Amniotic stem cell (primary cell): ENCODE measurements around the gene SFMBT2.
"Not testable (repeated sequence)": the region's sequence is repeated elsewhere in the genome, so short reads cannot be mapped to it uniquely, and the experiment has no call there.

Source experiments
- DNase-seq: peaks from one replicate; lab custom pipeline; 2025; lab: John Stamatoyannopoulos, UW

SFMBT2 gene

DNA sequence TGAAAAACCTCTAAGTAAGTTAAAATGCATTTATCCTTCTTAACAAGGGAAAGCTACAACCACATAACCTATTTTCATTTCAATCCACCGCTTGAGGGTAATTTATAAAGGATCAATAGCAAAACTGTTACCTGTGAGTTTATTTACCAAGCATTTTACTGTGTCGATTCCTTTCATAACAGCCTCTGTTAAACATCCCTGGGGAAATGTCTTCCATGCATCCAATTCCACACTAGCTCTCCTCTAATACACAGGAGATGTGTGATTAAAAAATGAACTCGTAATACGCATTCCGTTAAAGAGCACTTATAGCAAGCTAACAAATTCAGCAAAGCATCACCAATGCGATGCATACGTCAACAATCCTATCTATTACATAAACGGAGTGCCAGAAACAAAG, 185.7 kb downstream of the SFMBT2 start:
- no peak for DNase-seq

DNA sequence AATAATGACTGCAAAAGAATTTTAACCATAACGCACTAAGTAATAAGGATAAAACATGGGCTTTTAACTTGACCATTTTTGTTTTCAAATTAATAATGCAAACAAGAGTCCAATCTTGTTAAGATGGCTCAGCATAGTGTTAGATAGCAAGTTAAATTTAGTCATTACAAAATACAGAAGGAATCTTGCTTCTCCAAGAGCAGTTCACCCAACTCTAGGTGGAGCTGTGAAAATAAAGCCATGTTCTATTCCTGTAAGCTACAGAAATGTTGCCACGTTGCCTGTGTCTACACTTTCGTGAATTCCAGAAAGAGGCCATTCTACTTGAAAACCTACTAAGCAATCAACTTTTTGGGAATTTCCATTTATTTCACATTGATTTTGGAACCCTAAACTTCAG, 191.9 kb downstream of the SFMBT2 start:
- no peak for DNase-seq

DNA sequence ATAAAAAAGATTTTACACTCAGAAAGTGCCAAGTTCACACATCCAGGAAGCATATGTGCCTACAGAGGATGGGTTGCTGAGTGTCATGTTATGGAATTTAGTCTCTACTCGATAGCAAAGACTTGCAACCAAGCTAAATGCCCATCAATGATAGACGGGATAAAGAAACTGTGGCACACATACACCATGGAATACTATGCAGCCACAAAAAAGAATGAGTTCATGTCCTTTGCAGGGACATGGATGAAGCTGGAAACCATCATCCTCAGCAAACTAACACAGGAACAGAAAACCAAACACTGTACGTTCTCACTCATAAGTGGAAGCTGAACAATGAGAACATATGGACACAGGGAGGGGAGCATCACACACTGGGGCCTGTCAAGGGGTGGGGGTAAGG, 198.1 kb downstream of the SFMBT2 start:
- DNase-seq, result not testable (repeated sequence)

DNA sequence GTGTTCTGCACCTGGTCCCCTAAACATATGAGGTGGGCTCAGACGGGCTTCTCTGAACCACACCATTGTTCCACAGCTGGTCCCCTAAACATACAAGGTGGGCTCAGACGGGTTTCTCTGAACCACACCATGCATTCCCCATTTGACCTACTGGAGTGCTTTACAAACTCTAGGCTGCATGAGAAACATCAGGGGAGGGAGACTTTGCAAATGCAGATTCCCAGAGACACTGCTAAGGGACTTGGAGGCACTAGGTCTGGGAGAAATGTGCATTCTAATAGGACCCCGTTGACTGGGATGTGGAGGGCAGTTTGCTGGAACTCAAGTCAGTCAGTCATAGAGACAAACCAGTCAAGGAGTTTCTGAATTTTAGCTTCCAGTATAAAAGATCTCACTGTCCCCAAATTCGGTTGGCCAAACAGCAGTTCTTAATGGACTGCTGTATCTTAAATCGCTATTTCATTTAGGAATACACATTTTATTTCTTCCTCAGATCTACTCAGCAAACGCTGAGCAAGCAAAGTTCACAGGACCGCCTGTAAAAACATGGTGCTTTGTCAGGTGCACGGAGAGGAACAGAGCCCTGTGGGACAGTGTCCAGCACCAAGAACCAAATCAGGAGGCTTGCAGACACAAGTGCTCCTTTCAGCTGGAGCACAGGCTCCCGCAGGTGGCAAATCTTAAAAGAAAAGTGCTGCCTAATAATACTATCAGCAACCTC, 198.8 kb downstream of the SFMBT2 start:
- DNase-seq, result no peak

DNA sequence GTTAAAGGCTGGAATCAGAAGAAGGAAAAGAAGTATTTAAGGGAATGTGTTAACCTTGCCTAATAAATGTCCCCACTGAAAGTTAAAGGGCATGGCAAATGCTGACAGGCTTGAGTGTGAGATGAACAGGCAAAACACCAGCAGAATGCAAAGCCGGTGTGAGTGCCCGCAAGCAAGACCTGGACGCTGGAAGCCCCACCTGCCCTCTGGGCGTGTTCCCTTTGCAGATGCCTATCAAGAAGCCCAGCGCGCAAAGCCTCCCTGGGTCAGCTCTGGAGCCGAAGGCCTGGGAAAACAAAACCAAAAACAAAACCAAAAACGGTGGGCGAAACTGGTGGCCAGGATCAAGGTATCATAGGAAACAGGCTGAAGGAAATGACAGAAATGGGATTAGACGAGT, 200.3 kb downstream of the SFMBT2 start:
- DNase-seq, result no peak

DNA sequence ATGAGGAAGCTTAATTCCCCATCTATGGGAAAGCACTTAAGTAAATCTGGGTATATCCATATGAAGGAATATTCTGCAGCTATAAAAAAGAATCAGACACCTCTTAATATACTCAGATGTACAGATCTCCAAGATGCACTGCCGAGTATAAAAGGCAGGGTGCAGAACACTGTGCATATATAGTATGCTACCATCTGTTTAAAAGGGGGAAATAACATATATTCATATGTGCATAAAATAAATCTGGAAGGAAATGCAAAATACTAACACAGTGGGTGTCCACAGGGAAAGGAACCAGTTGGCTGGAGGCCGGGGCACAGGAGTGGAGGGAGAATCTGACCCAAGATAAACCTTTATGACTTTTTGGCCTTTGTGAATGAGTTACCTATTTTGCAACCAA, 201.4 kb downstream of the SFMBT2 start:
- DNase-seq, result no peak

DNA sequence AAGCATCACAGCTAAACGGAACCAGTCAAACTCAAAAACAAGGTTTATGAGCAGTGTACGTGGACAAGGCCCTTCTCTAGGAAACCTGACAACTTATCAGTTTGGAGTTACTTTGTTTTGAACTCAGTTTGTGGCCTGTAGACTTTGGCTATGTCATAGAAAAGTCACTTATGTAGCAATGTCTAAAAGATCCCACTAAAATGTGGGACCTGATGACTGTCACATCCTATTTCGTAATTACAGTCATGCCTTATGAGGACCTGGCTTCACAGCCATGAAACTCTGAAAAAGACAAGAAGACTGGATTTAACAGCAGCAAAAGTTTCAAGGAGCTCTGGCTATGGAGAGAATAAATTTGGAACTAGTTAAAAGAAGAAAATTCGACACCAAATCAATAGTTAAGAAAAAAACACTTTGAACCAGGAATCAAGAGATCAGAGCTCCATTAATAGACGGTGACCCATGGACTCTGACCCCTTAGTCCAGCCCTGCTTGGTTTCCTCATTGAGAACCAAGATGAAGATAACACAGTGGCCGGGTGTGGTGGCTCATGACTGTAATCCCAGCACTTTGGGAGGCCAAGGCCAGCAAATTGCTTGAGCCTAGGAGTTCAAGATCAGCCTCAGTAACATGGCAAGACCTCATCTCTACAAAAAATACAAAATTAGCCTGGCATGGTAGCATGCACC, 204.3 kb downstream of the SFMBT2 start:
- DNase-seq, result no peak

DNA sequence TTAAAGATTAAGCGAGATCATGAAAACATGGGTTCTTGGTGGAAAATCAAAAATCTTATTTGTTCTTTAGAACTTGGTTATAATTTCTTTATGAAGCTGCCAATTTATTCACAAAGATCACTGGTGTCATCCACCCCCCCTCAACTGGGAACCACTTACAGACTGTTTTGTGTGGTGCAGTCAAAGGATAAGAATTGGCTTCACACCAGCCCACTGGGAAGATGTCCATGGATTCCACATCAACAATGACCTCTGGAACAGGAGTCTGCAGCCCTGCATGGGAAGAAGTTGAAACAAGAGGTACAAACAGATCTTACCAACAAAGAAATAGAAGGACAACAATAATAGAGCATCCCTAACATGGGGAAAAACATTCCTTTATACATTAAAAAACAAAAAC, 205.2 kb downstream of the SFMBT2 start:
- DNase-seq, result no peak

DNA sequence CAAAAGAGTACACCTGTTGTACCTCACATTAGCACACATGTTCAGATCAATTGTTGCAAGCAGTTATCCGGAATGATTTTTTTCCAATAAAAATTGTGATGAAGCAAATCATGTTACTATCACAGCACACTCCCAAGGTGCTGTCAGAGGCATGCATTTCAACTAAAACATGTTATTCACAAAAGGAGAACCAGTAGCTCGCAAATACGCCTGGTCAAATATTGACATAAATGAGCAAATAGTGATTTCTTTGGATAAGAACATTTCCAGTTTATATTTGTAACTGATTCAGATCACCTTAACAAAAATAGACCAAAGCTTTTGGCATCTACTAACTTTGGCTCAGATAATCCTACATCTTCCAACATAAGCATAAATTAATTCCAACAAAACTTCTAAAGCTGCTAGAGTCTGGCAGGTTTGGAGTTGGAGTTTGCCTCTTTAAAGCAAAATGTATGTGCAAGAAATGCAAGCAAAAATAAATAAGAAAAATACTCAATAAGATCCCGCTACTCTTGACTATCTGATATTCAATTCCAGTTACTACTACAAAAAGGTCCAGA, 208.0 kb downstream of the SFMBT2 start:
- DNase-seq, result no peak

DNA sequence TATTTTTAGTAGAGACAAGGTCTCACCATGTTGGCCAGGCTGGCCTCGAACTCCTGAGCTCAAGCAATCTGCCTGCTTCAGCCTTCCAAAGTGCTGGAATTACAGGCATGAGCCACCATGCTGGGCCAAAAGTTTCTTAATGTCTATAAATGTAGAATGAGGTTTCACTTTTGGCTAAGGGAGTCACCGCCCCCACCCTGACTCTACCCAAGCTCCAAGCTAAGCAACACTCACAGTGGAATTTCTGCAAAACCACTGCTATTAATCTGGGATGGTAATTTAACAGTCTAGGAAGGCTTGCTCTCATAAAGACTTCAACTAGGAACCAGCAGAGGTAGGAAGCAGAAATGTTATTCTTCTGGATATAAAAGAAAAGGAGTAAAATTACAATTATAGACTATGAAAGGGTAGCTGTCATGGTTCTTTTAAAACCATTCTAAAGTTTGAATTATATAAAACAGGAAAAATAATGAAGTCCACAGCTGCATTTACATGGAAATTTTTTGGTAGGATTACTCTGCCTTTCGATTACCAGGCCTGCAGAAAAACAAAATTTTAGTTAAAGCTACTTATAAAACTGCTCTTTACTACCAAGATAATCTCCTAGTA, 211.6 kb downstream of the SFMBT2 start:
- no peak for DNase-seq

DNA sequence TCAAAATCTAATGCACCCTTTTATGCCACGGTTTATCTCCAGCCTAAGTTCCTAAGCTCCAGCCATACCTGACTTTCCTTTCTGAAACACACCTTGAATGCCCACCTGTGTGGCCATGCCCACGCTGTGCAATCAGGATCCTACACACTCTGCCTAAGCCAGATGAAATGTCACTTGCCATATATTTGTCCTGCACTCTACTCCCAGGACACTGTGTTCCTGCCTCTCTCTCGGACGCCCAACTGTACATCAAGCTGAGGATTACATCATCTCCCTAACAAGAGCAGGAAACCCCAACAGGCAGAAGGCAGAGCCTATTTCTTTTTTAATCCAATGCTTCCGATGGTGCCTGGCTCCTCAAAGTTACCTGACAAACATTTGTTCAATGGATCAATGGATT, 214.6 kb downstream of the SFMBT2 start:
- no peak for DNase-seq

DNA sequence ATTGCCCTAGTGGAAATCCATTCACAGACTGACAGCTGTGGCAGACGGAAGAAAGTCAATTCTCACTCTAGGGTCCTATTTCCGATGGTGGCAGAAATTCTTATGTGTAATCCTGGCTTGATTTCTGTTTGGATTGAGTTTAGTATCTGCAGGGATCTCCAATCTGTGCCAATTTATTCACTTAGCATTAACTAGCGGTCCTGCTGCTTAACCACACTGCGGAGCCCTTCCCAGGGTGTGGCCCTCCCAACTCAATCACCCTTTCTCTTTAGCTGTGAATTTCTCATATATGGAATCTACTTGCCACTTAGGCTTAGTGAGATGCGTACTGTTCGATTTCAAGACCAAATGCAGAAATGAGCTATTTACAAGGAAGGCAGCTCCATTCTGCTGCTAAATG, 215.7 kb downstream of the SFMBT2 start:
- no peak for DNase-seq

DNA sequence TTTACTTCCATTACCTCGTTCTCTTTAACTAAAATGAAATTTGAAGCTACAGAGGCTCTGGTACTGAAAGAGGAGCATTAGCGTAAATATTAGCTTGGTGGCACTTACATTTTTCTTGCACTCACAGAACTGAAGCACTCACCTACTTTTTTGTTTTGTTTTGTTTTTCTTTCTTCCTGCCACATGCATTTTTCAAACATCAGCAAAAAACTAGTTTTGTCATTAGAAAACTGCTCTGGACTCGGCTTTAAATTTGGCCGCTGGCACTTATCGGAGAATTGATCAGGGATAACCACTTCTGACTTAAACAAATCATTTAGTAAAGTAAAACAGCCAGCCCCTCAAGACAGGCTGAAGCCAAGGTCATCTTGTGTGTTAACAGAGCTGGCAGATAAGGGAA, 216.3 kb downstream of the SFMBT2 start:
- no peak for DNase-seq

DNA sequence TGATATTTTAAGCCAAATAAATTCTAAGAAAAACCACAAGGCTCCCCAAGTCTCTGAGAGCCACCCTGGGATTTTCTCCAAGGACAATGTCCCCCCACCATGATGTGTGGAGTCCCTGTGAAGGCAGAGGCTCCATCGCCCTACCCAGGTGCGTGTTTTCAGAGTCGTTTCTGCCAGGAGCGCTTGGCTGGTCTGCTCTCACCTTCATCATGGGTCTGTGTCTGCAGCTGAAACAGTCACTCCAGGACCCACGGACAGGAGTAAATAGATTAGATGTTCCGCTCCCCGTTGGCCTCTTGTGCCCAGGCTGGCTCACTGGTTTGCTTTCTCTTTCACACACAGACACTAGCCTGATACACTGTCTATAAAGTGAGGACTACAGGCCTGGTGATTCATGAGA, 217.5 kb downstream of the SFMBT2 start:
- DNase-seq, result no peak

DNA sequence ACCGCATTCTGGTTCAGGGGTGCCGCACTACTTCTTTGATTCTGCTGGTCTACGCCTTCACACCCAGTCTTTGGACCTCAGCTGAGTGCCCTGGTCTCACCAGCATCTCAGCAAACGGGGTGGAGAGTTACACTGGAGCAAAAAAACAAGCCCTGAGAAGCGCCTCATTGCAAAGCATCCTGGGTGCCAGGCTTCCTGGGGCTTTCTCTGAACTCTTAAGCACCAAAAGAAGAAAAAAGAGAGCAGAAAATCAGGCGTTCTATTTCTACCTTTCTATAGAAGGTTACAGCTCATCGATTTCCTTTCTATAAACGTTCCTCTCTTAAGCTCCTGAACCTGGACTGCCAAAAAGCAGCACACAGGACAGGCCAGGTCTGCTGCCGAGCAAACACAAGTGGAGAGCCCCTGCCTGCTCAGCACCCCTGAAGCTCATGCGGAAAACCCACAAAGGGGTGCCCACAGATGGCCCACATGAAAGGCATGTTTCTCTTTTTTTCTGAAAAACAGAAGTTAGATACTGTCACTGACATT, 217.9 kb downstream of the SFMBT2 start:
- no peak for DNase-seq

DNA sequence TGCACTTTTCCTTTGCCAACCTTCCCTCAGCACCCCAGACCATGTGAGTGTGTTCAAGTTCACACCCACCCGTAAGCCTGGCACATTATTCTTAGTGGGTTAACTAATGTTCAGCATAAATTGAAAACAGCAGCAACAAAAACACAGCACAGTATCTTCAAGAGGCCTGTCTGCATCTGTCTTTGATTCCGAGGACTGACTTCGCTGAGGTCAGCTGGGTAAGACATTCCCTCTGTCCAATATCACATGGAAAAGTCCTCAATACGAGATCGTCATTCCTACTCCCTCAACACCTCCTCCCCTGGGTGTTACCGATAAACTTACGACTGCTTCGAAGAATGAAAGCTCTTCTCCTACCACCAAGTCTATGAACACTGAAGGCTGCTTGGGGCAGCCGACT, 218.8 kb downstream of the SFMBT2 start:
- DNase-seq, result no peak

DNA sequence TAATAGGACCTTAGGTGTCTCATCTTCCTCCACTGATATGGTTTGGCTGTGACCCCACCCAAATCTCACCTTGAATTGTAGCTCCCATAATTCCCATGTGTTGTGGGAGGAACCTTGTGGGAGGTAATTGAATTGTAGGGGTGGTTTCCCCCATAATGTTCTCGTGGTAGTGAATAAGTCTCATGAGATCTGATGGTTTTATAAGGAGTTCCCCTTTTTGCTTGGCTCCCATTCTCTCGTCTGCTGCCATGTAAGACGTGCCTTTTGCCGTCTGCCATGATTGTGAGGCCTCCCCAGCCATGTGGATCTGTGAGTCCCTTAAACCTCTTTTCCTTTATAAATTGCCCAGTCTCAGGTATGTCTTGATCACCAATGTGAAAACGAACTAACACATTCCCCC, 220.1 kb downstream of the SFMBT2 start:
- DNase-seq, result not testable (repeated sequence)

DNA sequence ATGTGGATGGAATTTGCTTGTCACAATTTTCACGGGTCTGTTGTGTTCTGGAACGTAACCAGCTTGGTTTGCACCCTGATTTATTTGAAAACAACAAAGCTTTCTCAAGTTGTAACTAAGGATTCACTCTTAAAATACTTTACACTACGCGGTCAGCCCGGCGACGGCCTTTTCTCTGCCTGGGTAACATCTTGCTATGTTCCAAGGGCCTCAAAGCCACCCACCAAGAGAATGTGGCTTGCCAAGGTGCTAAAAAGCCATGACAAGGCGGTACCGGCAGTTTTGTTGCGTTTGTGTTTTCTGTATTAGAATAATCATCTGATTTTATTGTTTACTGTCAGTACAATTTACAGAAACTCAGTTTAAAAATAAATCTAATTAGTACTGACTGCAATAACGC, 220.9 kb downstream of the SFMBT2 start:
- no peak for DNase-seq

DNA sequence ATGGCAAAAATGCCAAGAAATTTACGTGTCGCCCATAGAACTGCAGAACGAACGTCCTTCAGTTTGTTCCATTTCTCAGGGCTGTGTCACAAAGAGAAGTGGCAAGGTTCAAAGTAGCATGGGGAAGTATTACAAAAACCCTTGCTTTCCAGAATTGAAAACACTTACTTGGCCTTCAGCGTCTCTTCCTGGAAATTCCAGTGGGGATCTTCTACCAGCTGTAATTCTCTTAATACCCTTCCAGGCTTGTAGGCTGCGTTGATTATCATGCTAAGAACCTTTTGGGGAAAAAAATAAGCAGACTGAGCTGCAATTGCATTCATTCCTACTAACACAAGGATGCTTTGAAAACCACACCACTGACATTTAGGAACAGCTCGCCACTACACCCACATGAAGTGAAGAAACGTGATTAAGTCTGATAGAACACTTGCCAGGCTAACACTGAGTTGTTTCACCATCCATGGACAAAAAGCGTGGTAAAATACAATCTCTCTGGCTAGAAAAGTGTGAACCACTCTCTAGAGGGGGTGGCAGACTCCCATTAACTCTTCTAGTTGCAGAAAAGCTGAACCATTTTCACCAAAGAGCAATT, 222.3 kb downstream of the SFMBT2 start:
- DNase-seq, result no peak

DNA sequence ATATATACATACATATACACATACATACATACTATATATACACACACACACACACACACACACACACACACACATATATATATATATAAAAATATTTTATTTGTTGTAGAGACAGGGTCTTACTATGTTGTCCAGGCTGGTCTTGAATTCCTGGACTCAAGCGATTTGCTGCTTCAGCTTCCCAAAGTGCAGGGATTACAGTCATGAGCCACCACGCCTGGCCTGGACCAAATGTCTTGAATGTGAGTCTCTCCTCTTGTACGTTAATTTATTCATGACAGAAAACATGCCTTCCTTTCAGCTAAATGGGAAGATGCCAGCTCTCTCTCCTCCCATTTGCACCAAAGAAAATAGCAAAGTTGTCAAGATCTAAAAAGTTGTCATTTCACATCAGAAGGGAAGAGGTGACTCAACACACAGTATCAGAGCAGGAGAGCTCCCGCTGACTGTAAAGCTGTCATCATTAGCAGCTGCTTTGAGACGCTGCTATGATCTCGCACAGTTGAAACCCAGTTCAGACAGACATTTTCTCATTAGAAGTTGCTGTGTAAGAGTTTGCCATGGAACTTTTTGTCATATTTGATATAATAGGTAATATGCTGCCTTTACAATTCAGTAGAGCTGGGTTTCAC, 224.3 kb downstream of the SFMBT2 start:
- DNase-seq, result no peak

DNA sequence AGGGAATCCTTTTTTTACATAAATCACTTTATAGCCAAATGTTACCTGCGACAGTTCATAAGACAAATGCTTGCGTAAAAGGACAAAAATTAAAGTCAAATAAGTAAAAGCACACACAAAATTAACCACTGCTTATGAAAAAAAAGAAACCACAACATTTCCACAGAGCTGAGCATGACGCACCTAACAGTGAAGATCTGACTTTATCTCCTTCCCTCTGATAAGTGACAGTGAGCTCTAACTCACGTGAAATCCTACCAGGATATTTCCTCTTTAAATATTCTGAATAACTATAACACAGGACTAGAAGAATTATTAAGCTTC, 225.5 kb downstream of the SFMBT2 start:
- no peak for DNase-seq

DNA sequence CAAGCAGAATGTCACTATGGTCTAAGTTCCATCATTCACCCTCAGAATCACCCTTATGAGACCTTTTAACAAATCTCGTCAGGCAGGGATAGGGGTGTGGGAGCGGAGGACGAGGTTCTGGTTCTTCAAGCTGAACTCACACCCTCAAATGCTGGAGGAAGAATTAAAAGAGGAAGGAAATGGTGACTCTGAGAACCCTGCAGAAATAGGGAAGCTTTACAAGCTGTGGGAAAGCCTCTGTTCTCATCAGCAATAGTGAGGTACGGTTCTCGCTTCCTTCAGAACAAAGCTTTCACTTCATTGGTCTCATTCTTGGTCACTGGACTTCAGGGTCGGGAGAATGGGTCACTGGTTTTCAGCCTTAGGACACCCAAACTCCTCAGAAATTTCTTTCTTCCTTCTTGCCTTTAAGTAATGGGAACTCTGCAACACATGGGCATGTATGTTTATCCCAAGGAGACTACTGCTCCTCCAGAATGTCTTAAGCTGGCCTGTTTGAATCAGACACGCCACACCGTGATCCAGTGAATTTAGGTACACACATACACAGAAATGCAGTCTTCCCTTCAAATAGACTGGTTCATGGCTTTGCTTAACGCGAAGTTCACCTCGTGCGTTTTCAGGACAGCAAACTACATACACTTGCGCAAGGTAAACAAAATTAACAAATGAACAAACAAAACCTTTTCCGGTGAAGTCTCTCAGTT, 226.0 kb downstream of the SFMBT2 start:
- DNase-seq, result no peak
